Neutrophil (primary cell): ENCODE measurements around the gene PMF1.

ENCODE experiments used
- H3K27ac ChIP-seq: fragments of 200-600 bp; sonication (generic); 2 replicates; pipeline ENCODE4 v1.5.1; 2016; ENCODE audit warnings: mild to moderate bottlenecking, moderate library complexity
- H3K27me3 ChIP-seq: fragments of 200-600 bp; sonication (generic); 2 replicates; pipeline ENCODE4 v1.6.0; 2016; ENCODE audit warnings: mild to moderate bottlenecking
- H3K36me3 ChIP-seq: fragments of 200-600 bp; sonication (generic); 2 replicates; pipeline ENCODE4 v1.5.1; 2017
- H3K4me1 ChIP-seq, 2 experiments: fragments of 200-600 bp in 1 of 2; sonication (generic) in 1 of 2; 1 replicate in 1 of 2; 2 replicates in 1 of 2; pipeline versions ENCODE4 v1.5.1 to v1.6.1; 2013 to 2016; ENCODE audit warnings: low read depth in 1 of 2, low read length in 1 of 2, mild to moderate bottlenecking in 1 of 2, moderate library complexity in 1 of 2; ENCODE audit not compliant: control insufficient read depth in 1 of 2, insufficient read depth in 1 of 2
- H3K4me3 ChIP-seq, 2 experiments: fragments of 200-600 bp in 1 of 2; sonication (generic) in 1 of 2; 1 replicate in 1 of 2; 2 replicates in 1 of 2; pipeline ENCODE4 v1.5.1; 2013 to 2016; ENCODE audit warnings: low read depth in 1 of 2, low read length in 1 of 2, mild to moderate bottlenecking in 1 of 2, moderate library complexity in 1 of 2
- H3K9me3 ChIP-seq: fragments of 200-600 bp; sonication (generic); 2 replicates; pipeline ENCODE4 v1.5.1; 2016
- CTCF ChIP-seq: fragments of 200-600 bp; sonication (generic); IDR thresholded peaks from 2 replicates; pipeline ENCODE4 v1.5.1; 2016; ENCODE audit warnings: antibody characterized with exemption

PMF1 gene

GRCh38 chr1:156247460-156248322, 34.9 kb downstream of the PMF1 start, which contains the start of gene PAQR6:
PAQR6 (minus strand) TSS chr1:156248056; CDS start chr1:156246731, 1,325 bp downstream.
- TF ChIP-seq CTCF, result no peak
- H3K36me3 ChIP-seq, result peaks cover 50% of the 10 kb centered on the region
- peak within 1 kb of the TSS; percentile 11 for H3K27ac ChIP-seq
- peaks cover 34% of the 10 kb centered on the region for H3K27me3 ChIP-seq
- H3K9me3 ChIP-seq, result no peaks in the 10 kb centered on the region
- no peak within 1 kb of the TSS for H3K4me3 ChIP-seq
- peaks cover 10 to 11% of the 10 kb centered on the region in 2 experiments for H3K4me1 ChIP-seq

- peaks cover 34% of the 10 kb centered on the region for H3K27me3 ChIP-seq
- H3K9me3 ChIP-seq, result no peaks in the 10 kb centered on the region
- no peak overlapping the region for H3K27ac ChIP-seq
- H3K4me3 ChIP-seq, result no peak overlapping the region
- peaks cover 10 to 11% of the 10 kb centered on the region in 2 experiments for H3K4me1 ChIP-seq
- H3K36me3 ChIP-seq, result peaks cover 56% of the 10 kb centered on the region
- TF ChIP-seq CTCF, result no peak
Observed at GRCh38 chr1:156248323-156248683, 35.5 kb downstream of the PMF1 start.

GRCh38 chr1:156249593-156249992, 36.8 kb downstream of the PMF1 start:
- H3K36me3 ChIP-seq, result peaks cover 69% of the 10 kb centered on the region
- no peak overlapping the region for H3K4me3 ChIP-seq
- peaks cover 29% of the 10 kb centered on the region for H3K27me3 ChIP-seq
- peaks cover 10 to 11% of the 10 kb centered on the region in 2 experiments for H3K4me1 ChIP-seq
- no peaks in the 10 kb centered on the region for H3K9me3 ChIP-seq
- no peak overlapping the region for H3K27ac ChIP-seq
- no peak for TF ChIP-seq CTCF

- Histone ChIP-seq H3K36me3 (peaks cover 89% of the 10 kb centered on the region), H3K9me3 (no peaks in the 10 kb centered on the region), H3K27ac (no peak overlapping the region), H3K4me1 (no peaks in the 10 kb centered on the region), H3K4me3 (no peak overlapping the region), H3K27me3 (peaks cover 10% of the 10 kb centered on the region)
- no peak for TF ChIP-seq CTCF
Observed at GRCh38 chr1:156251527-156251926, 38.7 kb downstream of the PMF1 start.

GRCh38 chr1:156253634-156254033, 40.8 kb downstream of the PMF1 start:
- Histone ChIP-seq H3K4me1 (no peaks in the 10 kb centered on the region), H3K9me3 (no peaks in the 10 kb centered on the region), H3K4me3 (no peak overlapping the region), H3K27ac (no peak overlapping the region), H3K36me3 (peaks cover 100% of the 10 kb centered on the region), H3K27me3 (no peaks in the 10 kb centered on the region)
- no peak for TF ChIP-seq CTCF
